Measurements from ENCODE around the gene RND3. TPM values are rescaled to one million over a fixed set of nuclear protein-coding genes. Genes with fewer than 3 reads are reported as not detected.
A peak's percentile ranks its signal among the peaks of the same experiment; 100 is the strongest.

The RND3 gene
- total and polyA plus RNA-seq, 8 donors: 10.3 to 58.2 (median 27.1) TPM

DNA sequence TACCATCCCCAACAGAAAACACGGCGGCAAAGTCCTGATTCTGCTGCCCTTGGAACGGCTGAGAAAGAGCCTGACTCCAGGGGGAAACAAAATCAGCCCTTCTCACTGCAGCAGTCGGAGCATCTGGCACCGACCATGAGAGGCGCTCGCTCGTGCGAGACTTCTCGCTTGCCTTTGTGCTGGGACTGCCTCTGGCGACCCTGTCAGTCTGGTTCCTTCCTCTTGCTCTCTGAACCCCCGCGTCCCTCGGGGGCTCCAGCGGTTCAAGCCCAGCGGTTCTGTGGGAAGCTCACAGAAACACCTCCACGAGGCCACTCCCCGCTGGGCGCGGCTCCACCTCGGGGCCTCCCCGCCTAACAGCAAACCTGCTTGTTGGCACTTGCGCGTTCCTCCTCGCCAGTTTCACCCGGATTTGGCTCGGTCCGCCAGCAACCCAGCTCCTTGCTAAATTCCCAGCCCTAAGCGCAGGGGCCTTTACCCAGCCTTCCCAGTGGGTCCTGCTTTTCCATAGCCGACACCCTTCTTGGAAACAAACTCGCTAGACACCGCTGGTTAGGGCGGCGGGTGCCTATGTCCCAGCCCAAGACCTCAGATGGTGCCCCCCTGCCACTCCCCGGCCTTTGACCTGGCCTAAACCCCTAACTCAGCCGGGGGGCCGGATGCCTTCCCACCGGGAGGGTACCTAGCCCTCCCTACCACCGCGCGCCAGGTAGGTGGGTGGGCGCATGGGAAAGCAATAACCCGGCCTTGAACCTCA is 2.2 kb downstream of the RND3 start:
- 1 to 3% (median 1%) methylated on average over 27 to 43 of the region's 43 CpGs for WGBS, 5 donors
- H3K36me3 ChIP-seq: no peaks in the 10 kb centered on the region
- no peaks in the 10 kb centered on the region for H3K9me3 ChIP-seq
- intact Hi-C loops (cut with DNase I; ENCODE audit: low total_unique reads): no loop called here
- TF ChIP-seq EP300 (IDR thresholded peaks at IDR 0.05): no peak
- peak in 2 of 3 donors; percentile 76 to 78 for TF ChIP-seq POLR2AphosphoS5 (IDR thresholded peaks at IDR 0.05)
- peak in 1 of 7 experiments; percentile 12 for TF ChIP-seq CTCF (IDR thresholded peaks at IDR 0.05)
- TF ChIP-seq POLR2A (IDR thresholded peaks at IDR 0.05): peak in 1 of 4 donors; percentile 4
- DNase-seq: peak; percentile 89 to 95
- peaks cover 13 to 43% (median 25%) of the 10 kb centered on the region in 4 donors for H3K4me1 ChIP-seq
- H3K27me3 ChIP-seq: peaks cover 0 to 25% (median 9%) of the 10 kb centered on the region in 3 donors
- H3K27ac ChIP-seq: peak overlapping the region; percentile 90 to 96 (median 93)
- peak overlapping the region; percentile 61 to 77 (median 71) for H3K4me3 ChIP-seq

DNA sequence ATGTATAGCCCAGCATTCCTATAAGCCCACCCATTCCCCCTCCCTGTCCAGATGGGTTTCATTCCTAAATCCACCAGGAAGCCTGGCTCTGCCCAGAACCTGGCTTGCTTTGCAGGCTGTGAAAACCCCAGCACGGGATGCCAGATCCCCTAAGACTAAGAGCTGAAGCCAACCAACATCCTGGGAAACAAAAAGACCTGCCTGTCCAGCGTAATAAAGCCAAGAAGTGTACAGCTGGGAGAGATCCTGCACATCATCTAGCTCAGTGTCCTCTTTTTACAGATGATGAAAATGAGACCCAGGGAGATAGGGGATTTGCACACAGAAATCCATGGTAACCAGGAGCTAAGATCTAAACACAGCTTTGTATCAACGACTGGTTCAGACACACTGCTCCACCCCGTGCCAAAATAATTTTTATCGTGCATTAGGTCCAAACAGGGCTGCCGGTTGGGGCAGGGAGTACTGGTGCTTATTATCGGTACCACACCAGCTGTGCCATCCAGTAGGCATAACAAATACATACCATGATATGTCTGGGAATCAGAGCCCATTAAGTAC is 2.9 kb downstream of the RND3 start:
- peak overlapping the region in 4 of 5 donors; percentile 90 to 96 (median 94) for H3K27ac ChIP-seq
- intact Hi-C loops (cut with DNase I; ENCODE audit: low total_unique reads): no loop called here
- H3K4me1 ChIP-seq: peaks cover 16 to 51% (median 28%) of the 10 kb centered on the region in 4 donors
- H3K27me3 ChIP-seq: peaks cover 0 to 25% (median 9%) of the 10 kb centered on the region in 3 donors
- peak in 1 of 2 donors; percentile 58 for DNase-seq
- WGBS, 5 donors: 18 to 30% (median 26%) methylated on average over 7 of the region's 7 CpGs
- peak overlapping the region; percentile 61 to 77 (median 71) for H3K4me3 ChIP-seq
- no peaks in the 10 kb centered on the region for H3K9me3 ChIP-seq
- no peak for TF ChIP-seq CTCF (IDR thresholded peaks at IDR 0.05)
- TF ChIP-seq EP300 (IDR thresholded peaks at IDR 0.05): no peak
- TF ChIP-seq POLR2A (IDR thresholded peaks at IDR 0.05): no peak
- no peak for TF ChIP-seq POLR2AphosphoS5 (IDR thresholded peaks at IDR 0.05)
- H3K36me3 ChIP-seq: no peaks in the 10 kb centered on the region

- no peak for TF ChIP-seq POLR2A (IDR thresholded peaks at IDR 0.05)
- H3K36me3 ChIP-seq: no peaks in the 10 kb centered on the region
- DNase-seq: no peak
- intact Hi-C loops (cut with DNase I; ENCODE audit: low total_unique reads): no loop called here
- H3K27ac ChIP-seq: peak overlapping the region in 4 of 5 donors; percentile 90 to 96 (median 94)
- WGBS, 5 donors: 26 to 38% (median 36%) methylated on average over 3 of the region's 3 CpGs
- peaks cover 17 to 56% (median 33%) of the 10 kb centered on the region in 4 donors for H3K4me1 ChIP-seq
- peaks cover 0 to 25% (median 9%) of the 10 kb centered on the region in 3 donors for H3K27me3 ChIP-seq
- peak overlapping the region; percentile 61 to 77 (median 71) for H3K4me3 ChIP-seq
- H3K9me3 ChIP-seq: no peaks in the 10 kb centered on the region
These were observed 3.5 kb downstream of the RND3 start for GRCh38 chr2:150484006-150484405.

DNA sequence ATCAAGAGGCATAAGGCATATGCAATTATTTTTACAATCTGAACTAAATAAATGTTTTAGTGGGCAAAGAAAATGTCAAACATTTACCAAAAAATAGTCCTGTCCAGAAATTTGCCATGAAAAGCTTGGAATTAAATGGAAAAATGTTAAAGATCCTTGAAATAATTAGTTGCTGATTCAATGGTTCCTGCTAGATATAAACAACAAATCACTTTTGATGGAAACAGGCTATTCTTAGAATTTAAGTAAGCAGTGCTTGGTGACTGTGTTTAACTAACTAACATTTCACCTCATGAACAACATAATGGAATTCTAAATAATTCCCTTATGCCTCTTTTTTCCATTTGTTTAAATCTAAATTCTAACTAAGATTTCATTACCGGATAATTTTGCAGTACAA is 3.9 kb downstream of the RND3 start:
- 64 to 85% (median 69%) methylated on average over 1 of the region's 1 CpG for WGBS, 5 donors
- no peaks in the 10 kb centered on the region for H3K9me3 ChIP-seq
- H3K36me3 ChIP-seq: no peaks in the 10 kb centered on the region
- peaks cover 17 to 61% (median 37%) of the 10 kb centered on the region in 4 donors for H3K4me1 ChIP-seq
- peaks cover 0 to 25% (median 9%) of the 10 kb centered on the region in 3 donors for H3K27me3 ChIP-seq
- no peak for DNase-seq
- intact Hi-C loops (cut with DNase I; ENCODE audit: low total_unique reads): no loop called here
- peak overlapping the region in 2 of 4 donors; percentile 7 to 75 for H3K4me3 ChIP-seq
- peak overlapping the region in 2 of 5 donors; percentile 5 to 96 for H3K27ac ChIP-seq
- no peak for TF ChIP-seq POLR2A (IDR thresholded peaks at IDR 0.05)

DNA sequence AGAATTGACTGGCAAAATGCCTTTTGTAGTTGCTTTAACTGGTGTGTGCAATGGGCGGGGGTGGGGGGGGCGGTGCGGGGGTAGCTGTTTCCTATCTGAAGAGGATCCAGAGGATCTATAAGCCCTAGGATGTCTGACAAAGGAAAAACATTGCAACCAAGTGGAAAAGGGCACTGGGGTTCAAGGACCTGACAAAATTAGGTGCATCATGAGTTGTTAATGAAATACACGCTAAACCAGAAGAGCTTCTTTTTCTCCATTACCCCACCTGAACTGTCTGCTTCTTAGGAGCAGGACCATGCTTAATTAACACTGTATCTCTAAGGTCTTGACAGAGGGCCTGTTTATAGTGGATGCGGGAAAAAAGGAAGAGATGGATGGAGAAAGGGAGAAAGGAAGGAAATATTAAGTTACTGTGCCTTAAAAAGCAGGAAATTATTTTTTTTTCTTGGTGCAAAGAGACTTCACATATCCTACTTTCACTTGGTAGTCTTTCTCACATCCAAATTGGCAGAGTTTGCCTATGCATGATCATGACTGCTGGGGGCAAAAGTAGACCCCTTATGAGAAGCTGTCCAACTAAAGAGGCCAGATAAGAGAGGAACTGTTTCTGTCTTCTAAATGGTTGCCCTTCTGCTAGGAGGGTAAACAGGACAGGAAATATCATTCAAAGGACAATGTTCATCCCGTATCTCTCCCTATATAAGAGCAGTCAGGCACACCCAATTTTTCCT is 4.6 kb downstream of the RND3 start:
- Histone ChIP-seq H3K27ac (peak overlapping the region in 3 of 5 donors; percentile 5 to 96 (median 25)), H3K36me3 (no peaks in the 10 kb centered on the region), H3K4me1 (peaks cover 22 to 68% (median 44%) of the 10 kb centered on the region in 4 donors), H3K4me3 (peak overlapping the region in 2 of 4 donors; percentile 7 to 75), H3K9me3 (no peaks in the 10 kb centered on the region), H3K27me3 (peaks cover 0 to 25% (median 9%) of the 10 kb centered on the region in 3 donors)
- 56 to 77% (median 64%) methylated on average over 6 of the region's 6 CpGs for WGBS, 5 donors
- intact Hi-C loops (cut with DNase I; ENCODE audit: low total_unique reads): no loop called here
- TF ChIP-seq CTCF (IDR thresholded peaks at IDR 0.05): no peak
- no peak for TF ChIP-seq EP300 (IDR thresholded peaks at IDR 0.05)
- TF ChIP-seq POLR2AphosphoS5 (IDR thresholded peaks at IDR 0.05): no peak
- DNase-seq: no peak
